Fibroblast of skin of left quadriceps (primary cell): ENCODE measurements around the gene GADL1.

ENCODE experiments used
- DNase-seq, 2 experiments: peaks; one replicate each; pipeline ENCODE4 v3.0.0-alpha.2; 2013; ENCODE audit warnings: low read depth in 2 of 2

The GADL1 gene, protein sequence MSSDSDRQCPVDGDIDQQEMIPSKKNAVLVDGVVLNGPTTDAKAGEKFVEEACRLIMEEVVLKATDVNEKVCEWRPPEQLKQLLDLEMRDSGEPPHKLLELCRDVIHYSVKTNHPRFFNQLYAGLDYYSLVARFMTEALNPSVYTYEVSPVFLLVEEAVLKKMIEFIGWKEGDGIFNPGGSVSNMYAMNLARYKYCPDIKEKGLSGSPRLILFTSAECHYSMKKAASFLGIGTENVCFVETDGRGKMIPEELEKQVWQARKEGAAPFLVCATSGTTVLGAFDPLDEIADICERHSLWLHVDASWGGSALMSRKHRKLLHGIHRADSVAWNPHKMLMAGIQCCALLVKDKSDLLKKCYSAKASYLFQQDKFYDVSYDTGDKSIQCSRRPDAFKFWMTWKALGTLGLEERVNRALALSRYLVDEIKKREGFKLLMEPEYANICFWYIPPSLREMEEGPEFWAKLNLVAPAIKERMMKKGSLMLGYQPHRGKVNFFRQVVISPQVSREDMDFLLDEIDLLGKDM

DNA sequence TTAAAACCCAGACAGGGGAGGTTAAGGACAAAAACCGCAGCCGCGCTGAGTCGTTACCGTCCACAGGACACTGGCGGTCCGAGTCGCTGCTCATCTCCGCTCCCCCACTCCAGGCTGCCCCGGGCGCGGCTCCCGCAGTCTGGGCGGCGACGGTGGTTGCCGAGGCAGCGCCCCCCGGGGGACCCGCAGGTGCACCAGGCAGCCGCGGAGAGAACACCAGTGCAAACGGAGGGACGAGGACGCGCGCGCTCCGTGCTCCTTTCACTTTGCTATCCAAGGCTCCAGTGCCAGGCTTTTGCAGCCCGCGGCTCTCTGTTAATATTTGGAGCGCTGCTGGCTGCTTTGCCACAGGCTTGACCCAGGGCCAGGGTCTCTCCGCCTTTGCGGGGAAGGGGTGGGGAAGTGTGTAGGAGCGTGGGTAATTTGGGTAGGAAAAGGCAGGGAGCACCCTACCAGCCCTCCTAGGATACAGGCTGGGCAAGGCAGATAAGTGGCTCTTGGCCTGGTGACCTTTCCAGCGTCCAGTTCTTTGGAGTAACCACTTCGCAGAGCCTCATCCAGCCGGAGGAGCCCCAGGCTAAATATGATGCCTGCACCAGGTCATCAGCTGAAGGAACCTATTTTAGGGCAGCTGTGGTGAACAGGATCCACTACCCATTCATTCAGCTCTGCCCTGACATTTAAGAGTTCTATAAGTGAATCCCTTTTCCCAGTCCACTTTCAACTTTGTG, at the start of gene GADL1:
Gene GADL1 (minus strand): TSS at position 141 of the 731 bp plus-strand sequence. CDS start 47 bp downstream, at position 94.
- DNase-seq, result no peak

DNA sequence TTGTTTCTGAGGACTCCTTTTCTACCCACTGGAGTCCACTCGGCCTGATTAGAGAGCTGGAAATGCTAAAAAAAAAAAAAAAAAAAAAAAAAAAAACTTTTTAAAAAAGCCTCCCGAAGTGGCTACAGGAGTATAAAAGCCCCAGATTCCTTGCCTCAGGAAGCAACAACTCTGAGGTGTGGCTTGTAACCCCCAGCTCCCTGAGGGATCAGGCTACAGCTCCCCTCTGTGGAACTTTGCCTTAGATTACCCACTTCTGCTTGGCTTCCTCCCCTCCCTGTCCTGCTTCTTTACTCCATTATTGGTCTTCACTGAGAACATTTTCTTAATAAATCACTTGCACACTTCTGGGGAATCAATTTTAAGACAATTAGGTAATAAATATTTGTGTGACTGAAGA, 49.7 kb upstream of the GADL1 start:
- no peak for DNase-seq

DNA sequence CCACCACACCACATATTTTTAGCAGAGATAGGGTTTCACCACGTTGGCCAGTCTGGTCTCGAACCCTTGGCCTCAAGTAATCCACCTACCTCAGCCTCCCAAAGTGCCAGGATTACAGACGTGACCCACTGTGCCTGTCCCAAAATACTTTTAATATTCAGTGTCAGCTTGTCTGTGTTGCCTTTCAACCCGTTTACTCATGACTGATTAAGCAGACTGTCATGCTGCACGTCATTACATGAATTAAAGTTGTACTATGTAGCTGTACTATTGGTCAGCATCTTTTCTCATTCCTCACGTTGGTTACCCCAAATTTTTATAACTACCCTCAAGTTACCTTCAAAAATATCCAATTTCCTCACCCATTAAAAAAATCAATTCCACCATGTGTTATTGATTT, 48.7 kb upstream of the GADL1 start:
- no peak for DNase-seq

DNA sequence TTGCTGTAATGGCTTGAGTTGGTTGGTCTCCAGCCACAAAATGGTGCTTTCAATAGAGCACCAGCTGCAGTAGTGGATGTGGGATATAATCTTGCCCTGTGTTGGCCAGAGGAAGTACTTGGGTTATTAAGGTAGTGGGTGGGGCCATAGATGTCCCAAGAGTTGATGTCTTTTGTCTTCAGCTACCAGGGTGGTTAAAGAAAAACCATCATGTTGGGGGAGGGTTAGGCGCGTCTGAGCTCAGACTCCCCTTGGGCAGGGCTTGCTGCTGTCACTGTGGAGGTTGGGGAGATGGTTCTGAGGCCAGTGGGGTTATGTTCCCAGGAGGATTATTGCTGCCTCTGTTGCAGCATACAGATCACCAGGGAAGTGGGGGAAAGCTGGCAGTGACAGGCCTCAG, 46.9 kb upstream of the GADL1 start:
- no peak for DNase-seq

DNA sequence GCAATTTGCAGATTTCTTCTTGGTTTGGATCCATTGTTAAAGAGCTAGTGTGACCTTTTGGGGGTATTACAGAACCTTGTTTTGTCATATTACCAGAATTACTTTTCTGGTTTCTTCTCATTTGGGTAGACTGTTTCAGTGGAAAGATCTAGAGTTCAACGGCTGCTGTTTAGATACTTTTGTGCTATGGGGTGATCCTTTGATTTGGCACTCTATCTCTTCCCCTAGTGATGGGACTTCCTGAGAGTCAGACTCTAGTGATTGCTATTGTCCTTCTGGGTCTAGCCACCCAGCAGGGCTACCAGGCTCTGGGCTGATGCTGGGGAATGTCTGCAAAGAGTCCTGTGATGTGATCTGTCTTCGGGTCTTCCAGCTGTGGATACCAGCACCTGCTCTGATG, 46.3 kb upstream of the GADL1 start:
- no peak for DNase-seq

DNA sequence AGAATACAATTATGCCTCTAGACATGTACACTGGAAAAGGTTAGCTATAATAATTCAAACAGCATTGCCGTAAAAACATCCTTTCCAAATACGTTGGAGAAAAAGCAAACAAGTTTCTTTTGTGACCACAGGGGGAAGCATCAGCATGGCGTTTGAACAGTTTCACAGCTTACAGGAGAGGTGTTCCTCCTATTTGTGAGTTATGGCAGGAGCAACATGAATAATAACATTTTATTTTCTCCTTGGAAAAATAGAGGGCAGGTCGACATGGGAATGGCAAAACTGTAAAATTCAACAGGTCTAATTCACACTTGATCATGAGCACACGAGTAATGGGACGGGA, 39.7 kb upstream of the GADL1 start:
- peak in 1 of 2 experiments; percentile 18 for DNase-seq

DNA sequence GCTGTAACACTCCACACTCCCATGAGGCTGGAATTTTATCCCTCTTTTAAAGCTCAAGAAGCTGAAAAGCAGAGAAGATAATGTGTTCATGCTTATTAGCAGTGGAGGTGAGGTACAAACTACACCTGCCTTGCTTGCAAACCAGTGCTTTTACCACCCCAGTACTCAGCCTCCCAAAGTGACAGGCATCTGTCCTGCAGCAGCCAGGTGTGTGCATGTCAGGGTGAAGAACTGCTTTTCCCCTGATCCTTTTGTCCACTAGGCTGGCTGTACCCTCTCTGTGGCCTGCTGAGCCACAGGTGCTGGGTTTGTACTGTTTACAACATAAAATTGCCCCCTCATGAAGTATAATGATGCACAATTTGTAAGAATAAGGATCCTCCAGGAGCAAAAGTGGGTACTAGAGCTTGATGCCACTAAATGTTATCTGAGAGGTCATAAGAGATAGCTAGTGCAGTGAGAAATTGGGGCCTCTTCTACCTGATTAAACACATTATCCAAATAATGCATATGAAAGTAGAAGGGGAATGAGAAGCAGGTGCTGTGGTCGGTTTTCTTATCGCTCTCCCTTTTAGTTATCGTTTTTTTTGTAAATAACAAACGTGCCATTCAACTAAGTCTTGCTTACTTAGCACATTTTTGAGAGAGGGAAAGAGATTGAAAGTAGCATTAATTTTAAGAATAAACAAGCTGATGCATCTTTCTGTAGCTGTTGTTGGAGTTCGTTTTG, 39.2 kb upstream of the GADL1 start:
- DNase-seq, result no peak

DNA sequence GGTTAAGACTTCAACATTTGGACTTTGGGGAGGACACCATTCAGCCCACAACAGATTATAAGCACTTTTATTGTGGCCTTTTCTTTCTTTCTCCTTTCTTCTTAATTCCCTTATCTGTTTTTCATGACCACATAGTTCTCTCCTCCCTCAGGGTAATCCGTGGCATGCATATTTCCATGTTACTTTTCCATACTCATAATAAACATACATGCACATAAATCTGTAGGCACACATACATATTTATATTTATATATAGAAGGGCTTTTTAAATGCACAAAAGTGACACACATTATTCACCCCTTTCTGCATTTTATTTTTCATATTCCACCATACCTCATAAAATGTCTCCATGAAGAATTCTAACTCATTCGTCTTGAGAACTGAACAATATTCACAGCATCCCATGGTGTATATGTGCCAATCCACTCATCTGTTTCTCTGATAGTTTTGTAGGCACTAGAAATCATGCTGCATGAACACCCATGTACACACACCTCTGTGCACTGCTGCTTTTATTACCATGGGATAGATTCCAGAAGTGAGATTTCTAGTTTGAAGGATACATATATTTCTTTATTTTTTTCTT, 38.1 kb upstream of the GADL1 start:
- no peak for DNase-seq

DNA sequence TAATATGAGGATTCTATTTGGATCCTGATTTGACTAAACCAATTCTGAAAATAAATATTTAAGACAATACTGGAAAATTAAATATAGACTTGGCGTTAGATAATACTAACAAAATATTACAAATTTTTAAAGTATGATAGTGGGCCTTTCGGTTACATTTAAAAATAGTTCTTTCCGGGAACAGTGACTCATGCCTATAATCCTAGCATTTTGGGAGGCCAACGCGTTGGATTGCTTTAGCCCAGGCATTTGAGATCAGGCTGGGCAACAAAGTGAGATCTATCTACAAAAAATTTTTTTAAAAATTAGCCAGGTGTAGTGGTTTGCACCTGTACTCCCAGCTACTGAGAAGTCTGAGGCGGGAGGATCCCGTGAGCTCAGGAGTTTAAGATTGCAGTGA, 30.3 kb upstream of the GADL1 start:
- no peak for DNase-seq

DNA sequence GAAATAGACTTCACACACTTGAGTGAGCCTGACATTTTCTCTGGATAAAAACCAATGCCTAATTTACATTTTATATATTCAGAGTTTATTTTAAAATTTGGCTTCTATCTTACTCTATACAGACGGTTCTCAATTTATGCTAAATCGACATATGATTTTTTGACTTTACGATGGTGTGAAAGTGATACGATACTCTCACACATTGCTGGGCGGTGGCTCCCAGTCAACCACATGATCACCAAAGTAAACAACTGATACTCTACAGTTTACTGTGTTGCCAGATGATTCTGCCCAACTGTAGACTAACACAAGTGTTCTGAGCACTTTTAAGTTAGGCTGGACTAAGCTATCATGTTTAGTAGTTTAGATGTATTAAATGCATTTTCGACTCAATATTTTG, 25.1 kb upstream of the GADL1 start:
- no peak for DNase-seq

DNA sequence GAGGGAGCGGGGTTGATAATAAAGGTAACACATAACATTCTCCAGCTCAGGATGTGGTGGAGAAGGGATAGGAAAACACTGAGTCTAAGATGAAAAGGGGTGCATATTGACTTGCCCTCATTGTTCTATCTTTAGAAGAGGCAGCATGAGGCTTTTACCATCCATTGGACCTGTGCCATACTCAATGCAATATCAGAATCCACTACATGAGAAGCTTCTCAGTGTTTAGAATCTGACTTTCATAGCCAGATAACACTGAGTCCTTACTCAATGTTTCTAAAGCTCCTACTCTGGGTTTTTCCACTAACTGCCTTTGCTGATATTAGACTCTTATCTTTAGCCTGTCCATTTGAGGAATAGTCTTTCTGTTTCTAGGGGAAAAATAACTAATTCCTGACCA, 24.3 kb upstream of the GADL1 start:
- no peak for DNase-seq

DNA sequence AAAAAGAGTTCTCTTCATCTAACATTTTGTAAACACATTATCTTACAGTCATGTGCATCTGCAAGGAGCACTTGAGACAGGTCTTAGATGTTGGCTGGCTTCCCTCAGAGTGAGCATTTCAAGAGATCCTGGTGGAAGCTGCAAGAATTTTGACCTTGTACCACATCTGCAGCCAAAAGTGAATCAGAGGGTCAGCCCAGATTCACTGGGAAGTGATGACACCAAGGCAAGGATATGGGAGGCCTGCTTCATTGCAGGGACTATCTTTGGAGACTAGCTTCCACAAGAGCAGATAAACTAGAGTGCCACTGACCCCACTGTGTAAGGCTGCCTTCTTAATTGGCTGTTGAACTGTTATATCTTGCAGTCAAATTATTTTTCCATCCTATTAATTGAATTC, 21.3 kb upstream of the GADL1 start:
- no peak for DNase-seq

DNA sequence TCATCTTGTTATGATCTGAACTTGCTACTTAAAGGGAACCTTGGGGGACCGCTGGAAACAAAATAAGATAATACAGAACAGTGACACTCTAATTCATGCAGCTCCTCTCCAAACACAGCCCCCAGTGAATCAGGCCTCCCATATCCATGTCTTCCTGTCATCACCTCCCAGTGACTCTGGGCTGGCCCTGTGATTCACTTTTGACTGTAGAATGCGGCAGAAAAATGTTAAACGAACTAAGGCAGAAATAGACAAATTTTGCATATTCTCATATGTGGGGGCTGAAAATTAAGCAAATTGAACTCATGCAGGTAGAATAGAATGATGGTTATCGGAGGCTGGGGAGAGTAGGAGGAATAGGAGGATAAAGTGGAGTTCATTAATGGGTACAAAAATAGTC, 20.2 kb upstream of the GADL1 start:
- peak in 1 of 2 experiments; percentile 27 for DNase-seq

DNA sequence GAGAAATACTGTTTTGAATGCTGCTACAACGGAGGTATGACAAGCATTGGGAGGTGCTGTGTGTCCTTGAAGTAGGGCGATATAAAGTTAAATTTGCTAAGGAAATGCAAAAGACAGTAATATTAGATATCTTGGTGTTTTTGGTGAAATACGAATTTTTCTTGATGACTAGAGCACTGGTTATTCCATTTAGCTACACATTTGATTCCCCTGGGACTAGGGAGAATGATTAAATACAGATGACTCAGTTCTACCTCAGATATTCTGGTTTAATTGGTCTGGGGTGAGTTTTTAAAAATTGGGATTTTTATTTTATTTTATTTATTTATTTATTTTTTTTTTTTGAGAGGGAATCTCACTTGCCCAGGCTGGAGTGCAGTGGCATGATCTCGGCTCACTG, 18.7 kb upstream of the GADL1 start:
- DNase-seq, result peak in 1 of 2 experiments; percentile 23

DNA sequence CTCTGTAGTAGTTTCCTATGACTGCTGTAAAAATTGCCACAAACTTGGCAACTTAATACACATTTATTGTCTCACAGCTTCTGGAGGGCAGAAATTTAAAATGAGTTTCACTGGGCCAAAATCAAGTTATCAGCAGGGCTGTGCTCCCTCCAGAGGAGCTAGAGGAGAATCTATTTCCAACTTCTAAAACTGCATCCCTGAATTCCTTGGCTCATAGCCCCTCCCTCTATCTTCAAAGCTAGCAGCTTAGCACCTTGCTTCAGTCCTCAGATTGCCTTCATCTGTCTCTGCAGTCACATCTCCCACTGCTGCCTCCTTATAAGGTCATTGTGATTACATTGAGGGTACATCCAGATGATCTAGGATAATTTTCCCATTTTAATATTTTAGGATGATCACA, 17.8 kb upstream of the GADL1 start:
- DNase-seq, result no peak

DNA sequence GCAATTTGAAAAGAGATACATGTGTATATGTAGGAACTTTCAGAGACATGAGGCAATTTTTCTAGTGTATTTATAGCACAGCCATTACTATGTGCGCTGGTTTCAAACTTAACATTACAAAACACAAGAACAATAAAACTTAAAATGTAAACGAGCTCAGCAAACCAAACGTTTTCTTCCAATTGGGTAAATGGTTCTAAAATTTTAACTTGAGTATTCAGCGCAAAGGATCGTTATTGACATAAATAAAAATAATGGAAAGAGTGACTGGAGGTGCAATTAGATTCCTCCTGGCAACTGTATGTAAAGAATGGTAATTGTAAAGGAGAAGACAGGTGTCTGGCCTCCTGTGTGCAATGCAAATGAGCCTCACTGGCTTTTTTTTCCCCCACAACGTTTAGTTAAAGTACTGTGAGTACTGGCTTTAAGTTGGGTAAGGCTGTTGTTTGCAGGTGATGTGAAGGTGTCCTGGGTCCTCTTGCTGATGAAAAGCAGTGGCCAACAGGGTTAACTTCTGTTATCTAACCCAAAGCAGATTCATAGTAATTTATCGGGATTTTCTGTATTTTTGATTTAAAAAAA, 14.1 kb upstream of the GADL1 start:
- no peak for DNase-seq

DNA sequence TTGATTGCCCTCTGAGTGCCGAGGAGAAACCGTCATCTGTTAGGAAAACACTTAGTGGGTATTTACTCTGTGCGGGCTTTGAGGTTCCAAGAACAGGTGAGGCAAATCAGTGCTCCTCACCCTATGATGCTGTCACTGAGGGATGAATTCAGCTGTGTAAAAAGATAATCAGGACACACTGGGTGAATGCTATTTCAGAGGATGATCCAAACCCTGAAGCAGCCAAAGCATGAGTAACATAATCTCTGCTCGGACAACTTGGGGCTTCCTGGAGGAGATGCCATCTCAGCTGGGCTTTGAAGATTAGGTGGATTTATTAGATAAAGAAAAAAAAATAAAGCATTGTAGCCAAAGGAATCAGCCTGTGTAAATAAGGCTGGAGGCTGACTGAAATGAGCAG, 10.5 kb upstream of the GADL1 start:
- no peak for DNase-seq

DNA sequence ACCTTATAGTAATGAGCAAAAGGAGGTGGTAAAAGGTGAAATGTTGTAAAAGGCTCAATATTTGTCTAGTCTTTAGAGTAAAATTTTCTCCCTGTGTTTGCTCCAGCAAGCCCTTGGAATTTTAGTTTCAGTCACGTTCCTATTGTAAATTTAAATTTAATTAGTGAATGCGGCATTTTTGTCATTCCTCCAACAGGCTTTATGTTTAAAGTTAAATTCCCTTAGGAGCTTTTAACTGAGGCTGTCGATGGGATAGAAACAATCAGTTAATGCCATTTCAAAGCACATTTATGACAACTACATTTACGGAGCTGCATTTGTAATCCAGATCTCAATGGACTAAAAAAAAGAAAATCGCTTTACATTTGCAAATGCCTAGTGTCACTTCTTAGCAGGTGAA, 868 bp upstream of the GADL1 start:
- no peak for DNase-seq

DNA sequence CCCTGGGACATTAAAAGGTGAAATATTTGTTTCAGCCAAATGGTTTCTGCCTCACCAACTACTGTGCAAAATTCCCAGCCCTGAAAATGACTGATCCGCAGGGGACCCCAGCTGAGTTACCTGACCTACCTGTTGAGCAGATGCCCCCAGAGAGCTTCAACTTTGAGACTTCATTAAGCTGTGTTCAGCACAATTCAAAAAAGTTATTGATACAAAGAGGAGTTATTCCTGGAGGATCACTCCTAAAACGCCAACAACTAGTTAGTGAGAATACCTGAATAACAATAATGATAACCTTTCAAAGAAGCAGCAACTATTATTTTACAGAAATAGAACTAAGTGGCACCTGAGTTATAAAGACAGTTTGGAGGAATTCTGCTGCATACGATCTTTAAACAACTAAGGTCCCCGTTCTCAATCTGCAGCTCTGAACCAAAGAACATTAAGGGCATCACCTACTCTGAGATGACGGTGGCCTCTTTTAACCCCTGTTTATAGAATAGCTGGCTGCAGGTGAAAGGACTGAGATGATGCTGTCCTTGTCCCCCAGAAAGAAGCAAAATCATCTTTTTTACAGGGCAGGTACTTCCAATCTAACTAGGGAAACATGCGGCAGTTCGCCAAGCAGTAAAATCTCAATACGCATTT, 659 bp downstream of the GADL1 start:
- DNase-seq, result no peak

DNA sequence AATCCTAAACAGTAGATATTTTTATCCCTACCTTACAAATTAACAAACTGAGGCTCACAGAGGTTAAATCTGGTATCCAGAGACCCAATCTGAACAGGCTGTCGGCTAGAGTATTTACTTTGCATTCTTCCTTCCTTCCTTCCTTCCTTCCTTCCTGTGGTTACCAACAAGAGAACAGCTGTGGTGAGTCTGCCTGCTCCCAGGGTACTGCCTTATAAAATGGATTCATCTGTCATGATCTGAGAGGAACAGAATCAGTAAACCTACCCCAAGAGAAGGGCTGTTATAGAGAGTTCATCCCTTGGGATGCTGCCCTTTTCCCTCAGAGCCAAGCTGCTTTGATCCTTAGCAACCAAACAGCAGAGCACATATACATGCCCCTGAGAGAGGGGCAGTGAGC, 3.6 kb downstream of the GADL1 start:
- no peak for DNase-seq

DNA sequence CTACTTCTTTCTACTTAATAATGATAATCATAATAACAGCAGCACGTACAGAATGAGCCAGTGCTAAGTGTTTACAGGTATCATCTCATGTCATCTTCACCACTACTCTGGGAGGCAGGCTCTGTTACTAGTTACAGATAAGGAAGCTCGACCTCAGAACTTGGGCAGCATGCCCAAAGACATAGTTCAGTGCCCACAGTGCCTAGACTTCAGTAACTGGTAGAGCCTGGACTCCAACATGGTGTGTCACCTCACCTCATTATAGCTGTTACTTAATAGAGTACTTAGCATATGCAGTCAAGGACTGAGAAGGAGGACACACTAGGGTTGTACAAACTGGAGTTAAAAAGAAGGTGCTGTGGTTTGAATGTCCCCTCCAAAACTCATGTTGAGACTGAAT, 7.6 kb downstream of the GADL1 start:
- no peak for DNase-seq
